HG02938 (cell line): ENCODE results near the gene GJB6.
A peak's percentile ranks its signal among the peaks of the same experiment; 100 is the strongest.
"Not testable (repeated sequence)": the region's sequence is repeated elsewhere in the genome, so short reads cannot be mapped to it uniquely, and the experiment has no call there.

Experiments
- ATAC-seq: cut with Tn5 transposase; IDR thresholded peaks from one replicate; pipeline ENCODE4 v1.9.1; 2021; ENCODE audit warnings: mild to moderate bottlenecking, moderate library complexity; ENCODE audit not compliant: unreplicated experiment

Gene GJB6

DNA sequence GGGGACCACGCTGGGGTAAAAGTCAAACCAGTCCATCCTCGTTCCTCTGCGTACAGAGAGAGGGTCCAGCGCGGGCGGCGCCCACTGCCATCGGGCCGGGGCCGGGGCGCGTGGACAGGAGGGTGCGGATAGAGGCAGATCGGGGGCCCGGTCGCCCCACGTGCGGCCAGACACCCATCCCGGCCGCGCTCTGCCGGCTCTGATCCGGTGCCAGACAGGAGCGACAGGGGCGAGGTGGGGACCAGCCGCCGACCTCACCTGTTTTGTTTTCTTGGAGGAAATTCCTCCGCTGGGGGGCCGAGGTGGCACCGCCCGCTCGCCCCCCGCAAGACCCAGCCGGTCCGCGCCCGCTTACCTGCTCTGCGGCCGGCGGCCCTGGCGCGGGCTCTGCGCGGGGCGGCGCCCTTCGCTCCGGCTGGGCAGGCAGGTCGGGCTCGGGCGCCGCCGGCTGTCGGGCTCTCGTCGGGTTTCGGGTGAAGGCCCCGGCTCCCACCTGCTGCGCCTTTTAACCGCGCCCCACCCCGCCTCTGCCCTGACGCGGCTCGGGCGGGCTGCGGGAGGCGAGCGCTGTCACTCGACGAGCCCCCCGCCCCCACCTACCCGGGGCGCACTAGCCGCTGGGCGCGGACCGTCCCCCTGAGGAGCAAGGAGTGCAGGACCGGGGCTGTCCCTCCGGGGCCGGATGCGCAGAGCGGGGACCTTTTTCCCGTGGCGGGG is at the start of gene GJB6:
Gene GJB6 (minus strand): TSS at position 481 of the 717 bp plus-strand sequence. CDS start 8,839 bp downstream, outside the sequence.
- no peak for ATAC-seq

DNA sequence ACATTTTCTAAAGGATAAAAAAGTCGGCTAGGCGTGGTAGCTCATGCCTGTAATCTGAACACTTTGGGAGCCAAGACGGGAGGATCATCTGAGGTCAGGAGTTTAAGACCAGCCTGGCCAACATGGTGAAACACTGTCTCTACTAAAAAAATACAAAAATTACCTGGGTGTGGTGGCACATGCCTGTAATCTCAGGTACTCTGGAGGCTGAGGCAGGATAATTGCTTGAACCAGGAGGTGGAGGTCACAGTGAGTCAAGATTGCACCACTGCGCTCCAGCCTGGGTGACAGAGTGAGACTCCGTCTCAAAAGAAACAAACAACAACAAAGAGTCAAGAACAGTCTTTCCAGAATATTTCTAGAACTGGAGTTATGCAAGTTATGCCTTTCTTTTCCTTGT is 44.8 kb upstream of the GJB6 start:
- ATAC-seq, result not testable (repeated sequence)

DNA sequence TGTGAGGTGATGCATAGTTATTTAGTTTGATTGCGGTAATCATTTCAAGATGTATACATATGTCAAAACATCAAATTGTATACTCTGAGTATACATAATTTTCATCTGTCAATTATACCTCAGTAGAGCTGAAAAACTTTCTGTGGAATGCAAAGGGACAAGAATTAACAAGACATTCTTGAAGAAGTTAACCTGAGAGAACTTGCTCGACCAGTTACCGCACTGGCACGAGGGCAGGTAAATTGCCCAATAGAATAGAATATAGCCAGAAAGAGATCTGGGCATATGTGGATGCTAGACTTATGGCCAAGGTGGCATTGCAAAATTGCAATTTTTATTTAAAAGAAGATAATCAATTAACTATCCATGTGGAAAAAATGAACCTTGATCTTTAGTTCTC is 42.3 kb upstream of the GJB6 start:
- ATAC-seq, result no peak

DNA sequence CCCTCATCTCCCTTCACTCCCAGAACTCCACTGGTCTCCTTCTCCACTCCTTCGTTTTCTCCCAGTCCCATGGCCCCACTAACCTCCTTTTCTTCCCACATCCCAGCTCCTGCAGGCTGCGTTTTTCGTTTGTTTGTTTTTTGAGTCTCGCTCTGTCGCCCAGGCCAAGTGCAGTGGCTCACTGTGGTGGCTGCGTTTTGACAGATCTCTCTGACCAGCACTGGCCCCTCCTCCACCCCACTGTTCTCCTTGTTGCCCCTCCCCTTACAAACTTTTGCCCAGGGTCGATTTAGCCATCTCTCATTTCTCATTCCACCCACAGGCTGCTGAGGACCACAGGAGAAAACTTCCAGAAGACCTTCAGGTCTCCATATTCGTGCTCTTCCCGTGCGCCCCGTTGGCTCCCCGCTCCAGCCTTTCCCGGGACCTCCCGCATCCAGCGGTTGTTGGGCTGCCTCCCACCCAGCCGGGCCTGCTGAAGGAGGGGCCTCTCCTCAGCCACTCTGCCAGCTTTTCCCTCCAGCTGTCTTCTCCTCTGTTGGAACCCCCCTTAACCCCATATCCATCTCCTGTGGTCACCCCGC is 40.6 kb upstream of the GJB6 start:
- ATAC-seq, result no peak

DNA sequence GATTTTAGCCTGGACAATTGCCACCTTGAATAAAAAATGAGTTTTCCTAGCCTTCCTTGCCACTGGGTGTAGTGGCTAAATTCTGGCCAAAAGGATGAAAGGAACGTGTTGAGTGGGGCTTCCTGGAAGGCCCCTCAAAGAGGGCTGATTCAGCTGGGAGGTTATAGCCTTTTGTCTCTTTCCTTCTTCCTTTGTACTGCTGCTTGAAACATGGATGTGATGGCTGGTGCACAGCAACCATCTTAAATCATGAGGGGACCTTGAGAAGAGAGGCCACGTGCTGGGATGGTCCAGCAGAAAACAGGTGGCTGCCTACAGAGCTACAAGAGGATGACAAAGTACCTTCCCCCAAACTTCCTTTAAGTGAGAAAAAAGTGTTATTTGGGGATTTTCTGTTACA is 40.0 kb upstream of the GJB6 start:
- ATAC-seq, result no peak

DNA sequence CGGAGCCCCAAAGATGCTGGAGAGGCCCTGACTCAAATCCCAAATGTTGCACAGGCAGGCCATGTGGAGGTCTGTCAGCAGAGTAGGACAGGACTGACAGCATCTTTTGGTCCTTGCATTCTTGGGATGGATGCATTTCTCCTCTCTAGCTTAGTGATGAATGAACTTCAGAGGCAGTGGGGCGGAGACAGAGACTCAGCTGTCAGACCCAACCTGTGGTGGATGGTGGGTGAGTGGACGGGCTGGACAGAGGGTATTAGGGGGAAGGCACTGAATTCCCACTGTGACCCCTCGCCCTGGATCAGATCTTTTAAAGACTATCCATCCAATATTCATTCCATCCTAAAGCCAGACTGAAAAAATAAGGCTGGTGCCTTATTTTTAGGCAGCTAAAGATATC is 39.3 kb upstream of the GJB6 start:
- no peak for ATAC-seq

DNA sequence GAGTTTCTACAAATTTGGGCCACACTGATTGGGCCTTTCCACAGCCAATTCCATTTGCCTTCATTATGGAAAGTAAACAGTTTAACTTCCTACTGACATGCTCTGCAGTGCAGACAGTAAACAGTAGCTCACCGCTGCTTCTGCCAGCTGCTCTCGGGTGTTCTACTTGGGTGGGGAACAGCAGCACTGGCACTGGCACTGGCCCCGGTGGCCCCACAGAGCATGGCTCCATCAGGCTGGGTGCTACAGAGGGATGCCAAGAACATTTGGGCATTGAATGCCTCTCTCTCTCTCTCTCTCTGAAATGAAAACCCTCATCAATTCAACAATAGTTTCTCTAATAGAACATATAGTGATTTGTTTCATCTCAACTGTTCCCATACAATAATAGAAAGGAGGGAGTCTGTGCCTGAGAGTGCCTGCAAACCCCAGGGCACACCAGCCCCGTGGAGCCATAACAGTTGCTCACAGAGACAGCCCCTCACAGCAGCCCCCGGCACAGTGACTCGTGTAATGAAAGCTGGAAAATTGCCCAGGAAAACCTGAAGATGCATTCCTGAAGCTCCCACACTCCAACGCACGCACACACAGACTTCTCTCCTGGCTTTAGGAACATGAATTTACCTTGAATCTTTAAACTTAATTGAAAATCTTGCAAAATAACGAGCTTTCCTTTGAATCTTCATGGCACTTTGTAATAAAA is 38.2 kb upstream of the GJB6 start:
- ATAC-seq, result no peak

DNA sequence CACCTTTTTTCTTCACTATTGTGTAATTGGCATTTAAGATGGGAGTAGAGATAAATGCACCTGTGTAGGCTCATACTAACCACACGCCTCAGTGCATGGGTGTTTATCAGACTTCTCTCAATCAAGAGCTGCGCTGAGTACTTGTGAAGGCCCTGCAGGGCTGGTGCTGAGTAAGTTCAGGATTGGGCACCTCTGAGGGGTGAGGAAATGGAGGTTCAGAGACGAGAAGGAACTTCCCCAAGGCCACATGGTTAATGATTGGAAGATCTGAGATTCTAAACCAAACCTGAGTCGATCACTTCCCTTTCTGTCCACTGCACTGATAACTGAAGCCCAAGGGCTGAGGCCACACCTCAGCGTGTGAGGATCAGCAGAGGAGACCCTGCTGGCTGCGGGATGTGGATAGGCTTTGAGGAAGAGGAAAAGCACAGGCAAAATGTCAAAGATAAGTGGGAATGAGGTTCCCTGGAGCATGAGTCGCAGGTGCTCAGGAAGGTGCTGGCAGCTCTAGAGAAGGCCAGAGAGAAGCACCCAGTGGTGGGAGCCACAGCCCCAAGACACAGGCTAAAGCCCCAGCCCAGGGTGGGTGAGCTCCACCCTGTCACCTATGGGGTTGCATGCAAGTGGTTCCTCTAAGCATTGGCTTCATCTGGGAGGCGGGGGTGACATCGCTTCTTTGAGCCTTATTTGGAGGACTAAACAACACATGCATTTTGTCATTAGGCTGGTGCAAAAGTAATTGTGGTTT is 32.3 kb upstream of the GJB6 start:
- peak; percentile 97 for ATAC-seq

DNA sequence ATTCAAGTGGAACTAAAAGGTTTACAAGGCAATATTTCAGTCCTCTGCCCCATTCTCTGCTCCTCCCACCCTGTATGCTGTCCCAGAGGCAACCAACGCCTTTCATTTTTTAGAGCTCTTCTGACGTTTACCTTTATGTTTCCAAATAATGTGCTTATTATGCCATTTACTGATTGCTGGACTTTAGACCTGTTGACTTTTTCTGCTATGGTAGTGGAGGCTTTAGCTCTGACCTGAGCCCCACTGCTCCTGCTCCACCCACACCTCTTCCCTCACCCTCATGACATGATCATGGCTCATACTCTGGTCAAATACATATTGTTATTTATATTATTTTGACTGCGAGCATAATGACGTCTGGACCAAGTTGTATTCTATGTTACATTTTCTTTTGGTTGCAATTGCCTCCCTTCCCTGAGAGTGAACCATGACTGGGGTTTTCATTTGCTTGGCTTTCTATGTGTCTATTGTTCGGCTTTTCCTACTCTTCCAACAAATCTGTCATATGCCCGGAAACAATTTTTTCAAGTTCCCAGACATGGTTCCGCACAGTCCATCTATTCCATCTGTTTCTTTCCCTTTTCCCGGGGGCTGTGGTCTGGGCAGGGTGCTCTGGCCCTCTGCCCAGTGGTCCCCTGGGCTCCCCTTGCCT is 31.4 kb upstream of the GJB6 start:
- no peak for ATAC-seq

DNA sequence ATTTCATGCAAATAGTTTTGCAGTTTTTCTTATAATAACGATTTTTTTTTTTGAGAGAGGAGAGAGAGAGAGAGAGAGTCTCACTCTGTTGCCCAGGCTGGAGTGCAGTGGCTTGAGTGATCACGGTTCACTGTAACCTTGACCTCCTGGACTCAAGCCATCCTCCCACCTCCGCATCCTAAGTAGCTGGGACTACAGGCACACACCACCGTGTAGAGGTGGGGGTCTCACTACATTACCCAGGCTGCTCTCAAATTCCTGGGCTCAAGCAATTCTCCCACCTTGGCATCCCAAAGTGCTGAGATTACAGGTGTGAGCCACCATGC is 26.8 kb upstream of the GJB6 start:
- no peak for ATAC-seq

DNA sequence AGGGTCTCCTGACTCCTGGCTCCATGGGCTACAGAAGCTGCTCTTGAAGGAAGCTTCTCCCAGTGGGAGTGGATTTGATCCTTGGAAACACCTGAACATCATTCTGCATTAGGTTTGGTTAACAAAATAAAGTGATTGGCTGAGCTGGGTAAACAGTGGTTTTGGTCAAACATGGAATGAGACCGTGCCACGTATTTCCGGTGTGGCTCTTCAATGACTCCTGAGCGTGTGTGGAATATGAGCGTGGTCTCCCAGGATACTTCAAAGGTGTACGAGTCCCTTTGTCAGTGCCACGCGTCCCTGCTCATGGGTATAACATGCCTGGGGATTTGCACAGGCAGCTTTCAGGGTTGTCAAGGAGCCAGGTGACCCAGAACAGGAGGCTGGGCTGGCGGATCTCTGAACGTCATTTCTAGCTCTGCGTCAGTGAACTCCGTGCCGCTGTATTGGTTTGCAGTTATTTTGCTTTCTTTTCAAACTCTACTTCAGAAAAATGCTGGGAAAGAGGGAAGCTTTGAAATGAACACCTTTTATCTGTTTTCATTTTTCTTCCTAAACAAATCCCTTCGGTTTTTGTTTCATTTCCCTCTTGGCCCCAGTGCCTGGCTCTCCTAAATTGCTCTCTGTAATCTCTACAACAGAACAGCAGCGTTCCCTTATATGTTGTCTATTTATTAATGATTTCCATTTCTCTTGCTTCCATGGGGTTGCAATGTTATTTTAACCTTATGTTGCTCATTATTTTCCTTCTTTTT is 26.3 kb upstream of the GJB6 start:
- ATAC-seq, result no peak

DNA sequence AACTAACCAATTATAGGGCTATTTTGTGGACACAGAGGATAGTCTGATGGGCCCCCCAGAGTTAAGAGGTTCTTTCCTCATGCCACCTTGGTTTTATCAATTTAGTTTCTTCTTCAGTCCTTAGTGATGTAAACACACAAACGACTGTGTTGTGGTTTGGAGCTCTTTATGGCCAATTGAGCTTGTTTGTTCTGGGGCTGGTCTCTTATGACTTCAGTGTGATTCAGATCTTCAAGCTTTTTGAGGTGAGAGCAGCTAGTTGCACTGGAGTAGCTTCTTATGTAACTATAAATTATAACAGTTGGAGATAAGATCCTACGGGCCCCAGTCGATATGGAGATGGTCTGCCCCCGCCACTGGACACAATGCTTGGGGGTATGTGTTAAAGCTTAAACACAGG is 22.0 kb upstream of the GJB6 start:
- no peak for ATAC-seq

DNA sequence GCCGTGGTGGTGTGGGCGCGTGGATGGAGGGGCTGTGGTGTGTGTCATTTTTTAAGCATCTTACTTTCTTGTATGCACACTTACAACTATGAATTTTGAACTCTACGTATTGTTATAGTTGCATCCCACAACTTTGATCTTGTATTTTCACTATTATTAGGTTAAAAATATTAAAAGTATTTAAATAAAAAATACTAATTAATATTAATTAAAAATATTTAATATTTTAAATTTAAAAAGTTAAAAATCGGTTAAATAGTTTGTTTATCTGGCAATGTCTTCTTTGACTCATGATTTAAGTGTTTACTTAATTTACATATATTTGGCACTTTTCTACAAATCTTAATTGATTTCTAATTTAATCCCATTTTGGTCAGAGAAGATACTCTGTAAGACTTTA is 17.8 kb upstream of the GJB6 start:
- no peak for ATAC-seq

DNA sequence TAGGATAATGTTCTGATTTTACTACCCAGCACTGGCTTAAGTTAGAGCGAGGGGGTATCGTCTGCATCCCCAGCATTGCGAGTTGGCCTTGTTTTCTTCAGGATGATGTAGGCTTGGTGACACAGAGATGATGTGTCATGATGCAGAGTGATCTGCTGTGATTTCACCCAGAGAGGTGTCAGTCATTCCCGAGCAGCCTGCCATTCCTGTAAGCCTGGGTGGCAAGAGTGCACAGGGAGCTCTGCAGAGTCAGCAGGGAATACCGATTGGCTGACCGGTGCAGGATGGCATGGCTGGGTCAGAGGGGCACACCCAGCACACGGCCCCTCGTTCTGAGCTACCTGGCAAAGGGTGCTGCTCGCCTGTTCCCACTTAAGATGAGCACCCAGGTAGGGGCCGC is 15.8 kb upstream of the GJB6 start:
- no peak for ATAC-seq

DNA sequence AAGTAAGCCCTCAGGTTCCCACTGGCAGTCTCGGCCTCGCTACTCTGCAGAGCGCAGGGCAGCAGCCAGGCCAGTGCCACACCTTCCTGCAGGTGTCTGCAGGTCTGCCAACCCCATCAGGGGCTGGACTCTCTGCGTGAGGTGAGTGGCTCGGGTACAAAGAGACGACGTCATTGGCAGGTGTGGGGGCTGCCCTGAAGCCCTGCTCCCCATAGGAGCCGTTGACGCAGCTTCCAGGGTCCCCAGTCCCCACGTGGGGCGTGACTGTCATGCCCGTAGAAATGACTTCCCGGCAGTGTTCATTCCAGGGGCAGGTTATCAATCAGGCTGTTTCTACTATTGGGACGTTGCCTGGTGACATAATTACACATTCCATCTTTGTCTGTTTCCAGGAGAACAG is 15.3 kb upstream of the GJB6 start:
- ATAC-seq, result no peak

DNA sequence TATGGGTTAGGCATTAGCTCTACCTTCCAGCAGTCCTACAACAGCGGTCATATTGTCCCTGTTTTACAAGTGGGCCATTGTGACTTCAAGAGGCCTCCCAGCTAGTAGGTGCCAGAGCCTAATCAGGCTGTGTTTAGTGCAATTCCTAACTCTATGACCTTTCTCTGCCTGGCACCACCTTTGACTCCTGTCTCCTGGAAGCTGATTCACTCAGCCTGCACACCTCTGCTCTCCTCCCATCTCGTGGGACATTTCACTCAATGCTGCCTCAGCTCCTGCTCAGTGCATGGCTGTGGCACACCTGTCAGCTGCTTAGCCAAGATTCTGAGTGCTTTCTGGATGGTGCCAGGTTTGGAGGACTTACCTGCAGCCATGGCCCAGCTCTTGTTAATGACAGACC is 9.5 kb upstream of the GJB6 start:
- no peak for ATAC-seq

DNA sequence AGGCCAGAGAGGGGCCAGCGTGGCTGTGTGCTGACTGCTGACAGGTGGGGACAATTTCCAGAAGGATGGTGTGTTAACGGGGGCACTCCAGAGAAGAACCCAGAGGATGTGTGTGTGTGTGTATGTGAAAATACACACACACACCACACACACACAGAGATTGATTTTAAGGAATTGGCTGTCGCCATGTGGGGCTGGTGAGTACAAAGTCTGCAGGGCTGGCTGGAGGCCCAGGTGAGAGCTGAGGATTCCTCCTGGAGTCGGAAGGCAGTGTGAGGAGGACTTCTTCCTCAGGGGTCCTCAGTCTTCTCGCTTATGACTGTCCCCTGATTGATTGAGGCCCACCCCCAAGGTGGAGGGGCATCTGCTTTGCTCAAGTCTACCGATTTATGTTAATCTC is 7.6 kb upstream of the GJB6 start:
- ATAC-seq, result no peak

DNA sequence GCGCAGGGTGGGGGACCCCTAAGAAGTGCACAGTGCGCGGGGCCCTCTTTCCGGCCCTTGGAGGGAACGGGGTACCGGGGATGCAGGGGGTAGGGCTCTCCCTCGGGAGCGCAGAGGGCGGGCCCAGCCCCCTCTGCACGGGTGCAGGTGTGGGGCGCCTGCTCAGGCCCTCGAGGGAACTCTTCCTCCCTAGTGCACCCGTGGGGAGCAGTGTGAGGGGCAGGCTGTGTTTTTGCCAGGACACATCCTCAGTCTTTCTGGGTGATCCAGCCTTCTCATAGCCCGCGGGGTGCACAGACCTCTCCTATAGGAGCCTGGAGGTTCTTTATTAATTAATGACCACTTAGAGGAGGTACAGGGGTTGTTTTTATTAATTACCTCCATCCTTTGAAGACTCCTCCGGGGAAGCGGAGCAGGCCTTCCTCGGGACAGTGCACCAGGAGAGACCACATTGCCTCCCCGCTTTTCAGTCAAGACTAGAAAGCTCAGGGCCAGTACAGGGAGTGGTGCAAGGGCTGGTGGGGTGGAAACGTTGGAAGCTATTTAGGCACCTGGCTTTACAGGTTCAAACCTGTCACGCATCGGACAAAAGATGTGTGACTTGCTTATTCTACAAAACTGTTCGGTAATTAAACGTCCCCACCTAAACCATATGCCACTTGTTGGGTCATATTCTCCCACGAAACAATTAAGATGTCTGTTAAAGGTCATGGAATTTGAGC is 598 bp upstream of the GJB6 start:
- no peak for ATAC-seq

DNA sequence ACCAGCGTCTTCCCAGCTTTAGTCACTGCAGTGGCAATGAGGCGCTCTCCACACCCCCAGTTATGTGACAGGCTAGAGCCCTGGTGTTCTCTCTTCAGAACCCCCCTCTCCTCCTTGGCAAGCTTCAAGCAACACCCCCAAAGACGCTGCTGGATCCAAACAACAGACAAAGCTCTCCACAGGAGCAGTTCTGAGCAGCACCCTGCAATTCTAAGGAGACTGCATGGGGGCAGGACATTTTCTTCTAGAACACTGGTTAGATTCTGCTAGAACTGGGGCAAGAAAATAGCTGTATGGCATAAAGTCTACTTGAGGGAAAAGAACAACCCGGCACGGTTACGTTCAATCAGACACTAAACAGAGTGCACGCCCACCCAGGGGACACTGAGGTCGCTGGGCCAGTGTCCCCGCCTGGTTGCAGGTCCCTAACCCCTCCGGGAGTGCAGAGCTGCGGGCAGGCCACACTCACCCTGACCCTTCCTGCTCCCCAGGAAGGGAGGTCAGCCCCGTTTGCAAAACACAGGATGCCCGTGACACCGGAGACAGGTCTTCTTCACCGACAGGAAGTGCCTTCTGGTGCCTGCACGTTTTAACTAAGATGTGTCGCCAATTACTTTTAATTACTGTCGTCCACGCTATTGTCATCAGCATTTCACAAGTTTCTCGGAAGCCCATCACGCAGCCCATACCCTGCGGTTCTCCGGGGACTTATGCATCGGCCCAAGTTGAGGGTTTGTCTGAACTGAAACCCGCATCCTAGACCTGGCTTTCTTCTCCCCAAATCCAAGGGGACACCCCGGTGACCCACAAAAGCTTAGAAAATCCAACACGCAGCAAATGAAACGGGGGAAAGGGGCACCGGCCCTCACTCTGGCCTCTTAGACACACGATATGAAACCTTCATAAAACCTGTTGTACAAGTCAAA is 943 bp downstream of the GJB6 start:
- no peak for ATAC-seq
